H9 (cell line): ENCODE data around the gene NXPH1. TPM values are rescaled to one million over a fixed set of nuclear protein-coding genes. Genes with fewer than 3 reads are reported as not detected.

Experiments
- DNase-seq: peaks from one replicate; pipeline ENCODE4 v3.0.0-alpha.2; 2017
- H2AFZ ChIP-seq: one replicate; pipeline ENCODE4 v1.6.1; 2013; ENCODE audit warnings: mild to moderate bottlenecking, low read length, control low read depth, moderate library complexity
- H2AK5ac ChIP-seq: 2 replicates; pipeline ENCODE4 v1.6.1; 2013; ENCODE audit warnings: low read length, control low read depth, mixed read lengths; ENCODE audit not compliant: insufficient read length
- H2BK120ac ChIP-seq: one replicate; pipeline ENCODE4 v1.6.1; 2013; ENCODE audit warnings: low read depth, mild to moderate bottlenecking, low read length, control low read depth, inconsistent platforms; ENCODE audit not compliant: poor library complexity, severe bottlenecking
- H2BK12ac ChIP-seq: 2 replicates; pipeline ENCODE4 v1.6.1; 2013; ENCODE audit warnings: low read length, control low read depth, mixed read lengths, low read depth; ENCODE audit not compliant: insufficient read length
- H2BK15ac ChIP-seq: 2 replicates; pipeline ENCODE4 v1.6.1; 2013; ENCODE audit warnings: low read depth, low read length, control low read depth
- H2BK20ac ChIP-seq: one replicate; pipeline ENCODE4 v1.6.1; 2013; ENCODE audit warnings: low read depth, mild to moderate bottlenecking, low read length, control low read depth, inconsistent platforms; ENCODE audit not compliant: poor library complexity, severe bottlenecking
- H2BK5ac ChIP-seq: 2 replicates; pipeline ENCODE4 v1.6.1; 2013; ENCODE audit warnings: low read length, control low read depth, mixed read lengths; ENCODE audit not compliant: insufficient read length
- H3K14ac ChIP-seq: 2 replicates; pipeline ENCODE4 v1.6.1; 2013; ENCODE audit warnings: low read length, control low read depth; ENCODE audit not compliant: insufficient read depth
- H3K18ac ChIP-seq: 2 replicates; pipeline ENCODE4 v1.6.1; 2013; ENCODE audit warnings: low read depth, mild to moderate bottlenecking, mixed read lengths, low read length, control low read depth; ENCODE audit not compliant: insufficient read length
- H3K23ac ChIP-seq: 2 replicates; pipeline ENCODE4 v1.6.1; 2013; ENCODE audit warnings: low read length, control low read depth, mixed read lengths, low read depth; ENCODE audit not compliant: insufficient read length
- H3K23me2 ChIP-seq: 2 replicates; pipeline ENCODE4 v1.6.1; 2013; ENCODE audit warnings: low read depth, mild to moderate bottlenecking, mixed read lengths, low read length, control low read depth; ENCODE audit not compliant: insufficient read length, poor library complexity, severe bottlenecking
- H3K27ac ChIP-seq: 2 replicates; pipeline ENCODE4 v1.5.1; 2013; ENCODE audit warnings: low read length, control low read depth, mixed read lengths, low read depth; ENCODE audit not compliant: insufficient read length
- H3K27me3 ChIP-seq: 2 replicates; pipeline ENCODE4 v1.6.1; 2013; ENCODE audit warnings: low read length, control low read depth, inconsistent platforms; ENCODE audit not compliant: insufficient read depth
- H3K4ac ChIP-seq: 2 replicates; pipeline ENCODE4 v1.6.1; 2013; ENCODE audit warnings: low read depth, mild to moderate bottlenecking, control low read depth, inconsistent platforms, low read length, moderate library complexity
- H3K4me1 ChIP-seq: 2 replicates; pipeline ENCODE4 v1.6.1; 2013; ENCODE audit warnings: low read length, control low read depth, inconsistent platforms; ENCODE audit not compliant: insufficient read depth
- H3K4me2 ChIP-seq: 2 replicates; pipeline ENCODE4 v1.6.1; 2013; ENCODE audit warnings: low read length, control low read depth, mixed read lengths; ENCODE audit not compliant: insufficient read length, insufficient read depth
- H3K56ac ChIP-seq: 2 replicates; pipeline ENCODE4 v1.6.1; 2013; ENCODE audit warnings: low read depth, mild to moderate bottlenecking, mixed read lengths, low read length, control low read depth; ENCODE audit not compliant: insufficient read length
- H3K79me1 ChIP-seq: 2 replicates; pipeline ENCODE4 v1.6.1; 2013; ENCODE audit warnings: low read depth, mild to moderate bottlenecking, moderate library complexity, low read length, control low read depth, inconsistent platforms; ENCODE audit not compliant: insufficient read depth, poor library complexity, severe bottlenecking
- H3K79me2 ChIP-seq: 2 replicates; pipeline ENCODE4 v1.6.1; 2013; ENCODE audit warnings: low read length, control low read depth, inconsistent platforms; ENCODE audit not compliant: insufficient read depth
- H3K9ac ChIP-seq: 2 replicates; pipeline ENCODE4 v1.6.1; 2013; ENCODE audit warnings: low read length, control low read depth, mixed read lengths; ENCODE audit not compliant: insufficient read length; ENCODE audit errors: extremely low read depth
- H3K9me3 ChIP-seq: one replicate; pipeline ENCODE4 v1.6.1; 2013; ENCODE audit warnings: low read depth, low read length, inconsistent platforms; ENCODE audit not compliant: control insufficient read depth
- H3T11ph ChIP-seq: one replicate; pipeline ENCODE4 v1.6.1; 2013; ENCODE audit warnings: mild to moderate bottlenecking, low read length, control low read depth, inconsistent platforms
- H4K20me1 ChIP-seq: one replicate; pipeline ENCODE4 v1.6.1; 2013; ENCODE audit not compliant: control insufficient read depth, insufficient read length, insufficient read depth
- H4K5ac ChIP-seq: 2 replicates; pipeline ENCODE4 v1.6.1; 2013; ENCODE audit warnings: low read depth, mild to moderate bottlenecking, mixed read lengths, low read length, control low read depth; ENCODE audit not compliant: insufficient read length
- H4K8ac ChIP-seq: replicated peaks from 2 replicates; pipeline ENCODE4 v1.6.1; 2013; ENCODE audit warnings: low read length, control low read depth, mixed read lengths, low read depth; ENCODE audit not compliant: insufficient read length
- H4K91ac ChIP-seq: 2 replicates; pipeline ENCODE4 v1.6.1; 2013; ENCODE audit warnings: low read depth, mild to moderate bottlenecking, moderate library complexity, mixed read lengths, low read length, control low read depth; ENCODE audit not compliant: insufficient read length
- H3K27ac Mint-ChIP-seq, 3 experiments: 2 replicates in 2 of 3; 3 replicates in 1 of 3; pipeline ENCODE4 v1.8.0; 2020 to 2021; ENCODE audit warnings: mixed read lengths in 3 of 3, mild to moderate bottlenecking in 1 of 3, moderate library complexity in 1 of 3
- H3K27me3 Mint-ChIP-seq: 2 replicates; pipeline ENCODE4 v1.8.0; 2021; ENCODE audit warnings: low read depth, mild to moderate bottlenecking, moderate library complexity, mixed read lengths
- H3K36me3 Mint-ChIP-seq, 3 experiments: 2 replicates in 2 of 3; 3 replicates in 1 of 3; pipeline ENCODE4 v1.8.0; 2020 to 2021; ENCODE audit warnings: low read depth in 3 of 3, mixed read lengths in 3 of 3; ENCODE audit not compliant: insufficient read depth in 1 of 3
- H3K4me1 Mint-ChIP-seq, 2 experiments: 2 replicates each; pipeline ENCODE4 v1.8.0; 2020; ENCODE audit warnings: mixed read lengths in 2 of 2
- H3K4me3 Mint-ChIP-seq, 2 experiments: 2 replicates in 1 of 2; 3 replicates in 1 of 2; pipeline ENCODE4 v1.8.0; 2020 to 2021; ENCODE audit warnings: mild to moderate bottlenecking in 2 of 2, mixed read lengths in 2 of 2, moderate library complexity in 1 of 2
- H3K9me3 Mint-ChIP-seq, 2 experiments: 2 replicates in 1 of 2; 3 replicates in 1 of 2; pipeline ENCODE4 v1.8.0; 2020; ENCODE audit warnings: mild to moderate bottlenecking in 2 of 2, mixed read lengths in 2 of 2, moderate library complexity in 1 of 2
- CTCF ChIP-seq: fragments of 200-600 bp; sonication (generic); conservative IDR thresholded peaks from 3 replicates; pipeline ENCODE4 v1.8.0; 2021; ENCODE audit warnings: antibody characterized with exemption, mild to moderate bottlenecking
- WGBS: extraction: QIAGEN DNeasy Blood & Tissue Kit; methylation state at CpG from one replicate; pipeline ENCODE4 v1.1.7; 2013; ENCODE audit warnings: missing lambda C conversion rate, low lambda C conversion rate, mixed read lengths; ENCODE audit not compliant: insufficient read length; ENCODE audit errors: extremely low coverage; 5-methylcytosine and 5-hydroxymethylcytosine counted together
- total RNA-seq: library from RNA; stranded (reverse); gene quantifications from 2 replicates; pipeline ENCODE4 v1.2.1, GENCODE V29; 2021

NXPH1 gene
- total RNA-seq, 1 experiment from 2014 or later, result 0.15 TPM

- Mint-ChIP-seq H3K27ac (no peak overlapping the region), H3K27me3 (no peaks in the 10 kb centered on the region), H3K36me3 (no peaks in the 10 kb centered on the region), H3K9me3 (no peaks in the 10 kb centered on the region), H3K4me3 (no peak overlapping the region), H3K4me1 (no peaks in the 10 kb centered on the region)
- TF ChIP-seq CTCF, result no peak
- Histone ChIP-seq H3K23ac (no peak overlapping the region), H3T11ph (no peak overlapping the region), H3K9me3 (no peaks in the 10 kb centered on the region), H3K79me1 (no peaks in the 10 kb centered on the region), H4K20me1 (no peaks in the 10 kb centered on the region), H2BK12ac (no peak overlapping the region), H4K91ac (no peak overlapping the region), H4K8ac (no peak overlapping the region), H2BK15ac (no peak overlapping the region), H3K4me2 (no peak overlapping the region), H4K5ac (no peak overlapping the region), H3K14ac (no peak overlapping the region), H3K79me2 (no peaks in the 10 kb centered on the region), H2AK5ac (no peak overlapping the region), H3K18ac (no peak overlapping the region), H3K9ac (no peak overlapping the region), H3K4me1 (no peaks in the 10 kb centered on the region), H3K27me3 (no peaks in the 10 kb centered on the region), H3K27ac (no peak overlapping the region), H2BK20ac (no peak overlapping the region), H3K4ac (no peak overlapping the region), H3K23me2 (no peaks in the 10 kb centered on the region), H2BK120ac (no peak overlapping the region), H3K56ac (no peak overlapping the region), H2AFZ (no peak overlapping the region), H2BK5ac (no peak overlapping the region)
- WGBS, result no CpG with 5 or more reads among the region's 5 CpGs
- no peak for DNase-seq
Measured at GRCh38 chr7:8515640-8516185, 82.3 kb downstream of the NXPH1 start.
